Prostate gland (tissue), 2 donors: ENCODE data around the gene SPOCK1.

ENCODE experiments used
- CTCF ChIP-seq, 4 experiments: fragments of 200-600 bp in 2 of 4; fragments of 450-650 bp in 2 of 4; sonication (generic) in 2 of 4; IDR thresholded peaks; 1 replicate in 3 of 4; 2 replicates in 1 of 4; pipeline ENCODE4 v1.5.1; 2016 to 2019; ENCODE audit warnings: antibody characterized with exemption in 4 of 4, mild to moderate bottlenecking in 2 of 4, moderate library complexity in 2 of 4
- POLR2A ChIP-seq: fragments of 450-650 bp; IDR thresholded peaks from one replicate; pipeline ENCODE4 v1.6.1; 2016; ENCODE audit warnings: antibody characterized with exemption, mild to moderate bottlenecking
- POLR2AphosphoS5 ChIP-seq: sonication (generic); formaldehyde crosslinking; IDR thresholded peaks from one replicate; pipeline ENCODE4 v1.6.1; 2017; ENCODE audit warnings: antibody characterized with exemption

GRCh38 chr5:137097203-137097602 is 401.9 kb downstream of the SPOCK1 start:
- TF ChIP-seq CTCF (IDR thresholded peaks at IDR 0.05): no peak
- TF ChIP-seq POLR2AphosphoS5: no peak
- TF ChIP-seq POLR2A: no peak
